Loucy (cell line): ENCODE data around the gene DUS2.

Experiments used
- EZH2phosphoT487 ChIP-seq: fragments of 200-600 bp; IDR thresholded peaks from 2 replicates; pipeline ENCODE4 v1.6.1; 2018; ENCODE audit warnings: antibody characterized with exemption, mild to moderate bottlenecking, moderate library complexity, borderline replicate concordance
- TF ChIP-seq, protein P1 (sequence below): fragments of 200-600 bp; sonication (generic); conservative IDR thresholded peaks from 2 replicates; pipeline ENCODE4 v1.5.1; 2014; ENCODE audit warnings: mild to moderate bottlenecking, antibody characterized with exemption, low read length

DNA sequence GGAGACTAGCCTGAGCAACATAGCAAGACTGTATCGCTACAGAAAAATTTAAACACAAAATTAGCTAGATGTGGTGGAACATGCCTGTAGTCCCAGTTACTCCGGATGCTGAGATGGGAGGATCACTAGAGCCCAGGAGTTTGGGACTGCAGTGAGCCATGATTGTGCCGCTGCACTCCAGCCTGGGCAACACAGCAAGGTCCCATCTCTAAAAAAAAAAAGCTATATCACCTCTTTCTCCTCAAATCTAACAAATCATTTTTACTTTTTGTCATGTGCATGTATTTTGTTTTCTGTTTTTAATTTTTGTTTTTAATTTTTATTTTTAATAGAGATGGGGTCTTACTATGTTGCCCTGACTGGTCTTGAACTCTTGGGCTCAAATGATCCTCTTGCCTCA is 5.9 kb downstream of the DUS2 start:
- TF ChIP-seq, protein P1, sequence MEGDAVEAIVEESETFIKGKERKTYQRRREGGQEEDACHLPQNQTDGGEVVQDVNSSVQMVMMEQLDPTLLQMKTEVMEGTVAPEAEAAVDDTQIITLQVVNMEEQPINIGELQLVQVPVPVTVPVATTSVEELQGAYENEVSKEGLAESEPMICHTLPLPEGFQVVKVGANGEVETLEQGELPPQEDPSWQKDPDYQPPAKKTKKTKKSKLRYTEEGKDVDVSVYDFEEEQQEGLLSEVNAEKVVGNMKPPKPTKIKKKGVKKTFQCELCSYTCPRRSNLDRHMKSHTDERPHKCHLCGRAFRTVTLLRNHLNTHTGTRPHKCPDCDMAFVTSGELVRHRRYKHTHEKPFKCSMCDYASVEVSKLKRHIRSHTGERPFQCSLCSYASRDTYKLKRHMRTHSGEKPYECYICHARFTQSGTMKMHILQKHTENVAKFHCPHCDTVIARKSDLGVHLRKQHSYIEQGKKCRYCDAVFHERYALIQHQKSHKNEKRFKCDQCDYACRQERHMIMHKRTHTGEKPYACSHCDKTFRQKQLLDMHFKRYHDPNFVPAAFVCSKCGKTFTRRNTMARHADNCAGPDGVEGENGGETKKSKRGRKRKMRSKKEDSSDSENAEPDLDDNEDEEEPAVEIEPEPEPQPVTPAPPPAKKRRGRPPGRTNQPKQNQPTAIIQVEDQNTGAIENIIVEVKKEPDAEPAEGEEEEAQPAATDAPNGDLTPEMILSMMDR: no peak
- TF ChIP-seq EZH2phosphoT487: no peak
